GM20431 (cell line): ENCODE data around the gene WNK1.
"Not testable (repeated sequence)": the region's sequence is repeated elsewhere in the genome, so short reads cannot be mapped to it uniquely, and the experiment has no call there.

ENCODE experiments used
- in situ Hi-C: fragments of 300-500 bp; cut with MseI, MboI; formaldehyde crosslinking; loops from one replicate; pipeline ENCODE4 v1.15.0; 2020; ENCODE audit warnings: low sequenced_read_pairs; ENCODE audit not compliant: unreplicated experiment

Gene WNK1

GRCh38 chr12:751999-752694, at the start of gene WNK1:
TSS of gene WNK1 (plus strand) at chr12:752579. CDS start at chr12:753566, 987 bp downstream.
- in situ Hi-C loops: no loop called here

DNA sequence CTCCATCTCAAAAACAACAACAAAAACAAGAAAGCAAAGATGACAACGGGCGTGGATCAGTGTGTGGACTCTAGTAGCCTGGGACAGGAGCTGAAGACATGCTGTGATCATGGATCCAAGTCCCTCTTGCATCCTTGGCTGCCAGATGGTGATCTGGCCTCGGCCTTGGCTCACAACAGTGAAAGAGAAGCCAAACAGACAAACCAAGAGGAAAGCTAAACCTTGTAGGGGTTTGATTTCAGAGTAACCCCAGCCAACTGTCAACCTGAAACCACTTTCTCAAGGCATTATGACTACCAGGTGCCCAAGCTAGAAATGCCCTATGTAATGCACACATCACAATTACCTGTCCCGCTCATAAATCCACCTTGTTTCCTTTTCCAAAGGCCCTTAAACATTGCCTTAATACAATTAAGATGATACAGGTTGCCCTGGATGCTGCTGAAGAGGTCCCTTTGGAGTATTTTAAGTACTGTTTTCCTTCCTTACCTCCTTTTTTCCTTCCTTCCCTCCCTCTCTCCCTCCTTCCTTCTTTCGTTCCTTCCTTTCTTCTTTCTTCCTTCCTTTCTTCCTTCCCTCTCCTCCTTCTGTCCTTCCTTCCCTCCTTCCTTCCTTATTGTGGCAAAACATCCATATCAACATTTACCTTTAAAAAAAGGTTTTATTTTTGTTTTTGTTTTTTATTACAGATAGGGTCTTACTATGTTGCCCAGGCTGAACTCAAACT, 47.7 kb upstream of the WNK1 start:
- in situ Hi-C loops: no loop called here

DNA sequence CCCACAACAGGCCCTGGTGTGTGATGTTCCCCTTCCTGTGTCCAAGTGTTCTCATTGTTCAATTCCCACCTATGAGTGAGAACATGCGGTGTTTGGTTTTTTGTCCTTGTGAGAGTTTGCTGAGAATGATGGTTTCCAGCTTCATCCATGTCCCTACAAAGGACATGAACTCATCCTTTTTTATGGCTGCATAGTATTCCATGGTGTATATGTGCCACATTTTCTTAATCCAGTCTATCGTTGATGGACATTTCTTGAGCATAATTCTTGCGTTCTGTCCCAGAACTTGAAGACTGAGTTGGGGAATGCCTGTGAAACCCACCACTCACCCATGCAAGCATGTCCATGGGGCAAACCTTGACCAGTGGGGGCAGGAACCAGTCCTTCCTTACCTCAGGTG, 44.3 kb upstream of the WNK1 start:
- in situ Hi-C loops: not testable (repeated sequence)

DNA sequence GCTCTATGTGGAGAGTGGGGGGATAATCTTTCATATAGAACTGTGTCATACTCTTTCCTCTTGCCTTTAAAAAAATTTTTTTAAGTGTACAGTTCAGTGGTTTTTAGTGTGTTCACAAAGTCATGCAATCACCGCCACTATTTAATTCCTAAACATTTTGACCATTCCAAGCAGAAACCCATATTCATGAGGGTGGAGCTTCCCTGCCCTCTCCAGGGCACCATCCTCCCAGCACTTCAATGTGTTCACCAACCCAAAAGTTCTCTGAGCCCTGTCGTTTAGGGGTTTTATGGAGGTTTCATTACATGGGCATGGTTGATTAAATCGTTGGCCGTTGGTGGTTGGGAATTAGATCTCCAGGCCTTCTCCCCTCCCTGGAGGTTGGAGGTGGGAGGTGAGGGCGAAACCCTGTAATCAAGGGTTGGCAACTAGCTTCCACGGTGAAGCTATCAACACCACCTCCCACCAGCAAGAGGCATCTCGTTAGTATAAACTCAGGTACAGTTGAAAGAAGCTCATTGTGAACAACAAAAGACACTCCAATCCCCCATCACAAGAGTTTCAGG, 42.8 kb upstream of the WNK1 start:
- in situ Hi-C loops: no loop called here

DNA sequence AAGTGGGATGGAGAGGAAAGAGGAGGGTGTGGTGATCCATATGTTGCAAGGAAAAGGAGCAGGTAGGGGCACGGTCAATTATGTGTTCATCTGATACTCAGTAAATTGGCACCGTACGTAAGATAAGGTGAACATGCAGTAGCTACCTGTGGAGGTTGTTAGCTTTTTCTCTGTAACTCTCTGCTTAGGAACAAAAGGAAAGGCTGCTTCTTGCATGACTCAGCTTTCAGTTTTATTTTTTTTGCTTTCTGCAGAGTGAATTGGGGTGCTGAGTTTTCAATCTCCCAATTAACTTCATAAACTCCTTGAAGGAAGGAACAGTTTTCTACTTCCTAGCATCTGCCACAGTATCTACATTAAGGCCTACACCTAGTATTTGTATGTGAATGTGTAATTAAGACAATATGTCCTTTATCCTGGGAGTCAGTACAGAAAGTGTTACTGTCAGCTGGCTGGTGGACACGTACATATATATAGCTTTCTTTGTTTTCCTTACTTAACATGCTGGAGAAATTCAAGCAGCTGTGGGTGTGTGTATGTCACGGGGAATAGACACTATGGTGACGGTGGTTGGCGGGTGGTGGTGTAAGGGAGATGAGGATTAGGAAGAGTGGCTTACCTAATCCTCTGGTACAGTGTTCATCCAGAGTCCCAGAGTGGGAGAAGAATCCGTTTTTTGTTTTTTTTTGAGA, 40.1 kb upstream of the WNK1 start:
- in situ Hi-C loops: no loop called here

DNA sequence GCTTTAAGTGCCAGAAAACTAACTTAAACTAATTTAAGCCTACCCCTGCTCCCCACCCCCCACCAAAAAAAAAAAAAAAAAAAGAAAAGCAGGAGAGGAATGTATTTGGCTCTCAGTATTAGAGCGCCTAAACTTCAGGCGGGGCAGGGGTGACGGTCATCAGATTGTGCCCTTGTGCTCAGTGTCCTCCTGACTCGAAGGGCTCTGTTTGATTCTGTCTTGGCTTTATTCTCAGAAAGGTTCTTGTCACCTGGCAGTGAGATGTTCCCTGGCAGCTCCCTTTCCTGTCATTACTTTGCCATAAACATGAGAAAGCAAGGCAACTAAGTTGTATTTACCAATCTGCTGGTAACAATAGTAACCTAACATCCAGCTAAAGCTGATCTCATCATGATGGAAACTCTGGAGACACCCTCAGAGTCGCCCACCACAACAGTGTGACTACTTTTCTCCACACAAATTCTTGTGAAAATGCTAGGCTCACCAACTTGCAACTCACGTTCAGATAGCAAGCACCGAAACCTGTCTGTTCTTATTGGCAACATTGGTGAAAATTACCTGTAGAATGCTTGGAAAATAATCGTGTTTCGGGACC, 39.0 kb upstream of the WNK1 start:
- in situ Hi-C loops: no loop called here

- in situ Hi-C loops: no loop called here
Observed at GRCh38 chr12:716506-716905, 35.9 kb upstream of the WNK1 start.

DNA sequence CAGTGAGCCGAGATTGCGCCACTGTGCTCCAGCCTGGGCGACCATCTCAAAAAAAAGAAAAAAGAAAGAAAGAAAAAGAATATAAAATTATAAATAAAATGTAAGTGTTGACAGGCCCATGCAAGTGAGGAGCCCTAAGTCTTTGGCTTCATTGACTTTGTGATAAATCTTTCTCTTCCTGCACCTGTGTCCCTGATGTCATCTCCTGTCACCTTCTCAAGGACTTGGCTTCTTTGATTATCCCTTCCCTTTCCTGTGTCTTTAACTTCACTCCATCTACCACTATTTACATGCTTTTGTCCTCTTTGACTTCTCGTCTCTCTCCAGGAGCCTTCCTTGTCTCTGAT, 33.6 kb upstream of the WNK1 start:
- in situ Hi-C loops: no loop called here

DNA sequence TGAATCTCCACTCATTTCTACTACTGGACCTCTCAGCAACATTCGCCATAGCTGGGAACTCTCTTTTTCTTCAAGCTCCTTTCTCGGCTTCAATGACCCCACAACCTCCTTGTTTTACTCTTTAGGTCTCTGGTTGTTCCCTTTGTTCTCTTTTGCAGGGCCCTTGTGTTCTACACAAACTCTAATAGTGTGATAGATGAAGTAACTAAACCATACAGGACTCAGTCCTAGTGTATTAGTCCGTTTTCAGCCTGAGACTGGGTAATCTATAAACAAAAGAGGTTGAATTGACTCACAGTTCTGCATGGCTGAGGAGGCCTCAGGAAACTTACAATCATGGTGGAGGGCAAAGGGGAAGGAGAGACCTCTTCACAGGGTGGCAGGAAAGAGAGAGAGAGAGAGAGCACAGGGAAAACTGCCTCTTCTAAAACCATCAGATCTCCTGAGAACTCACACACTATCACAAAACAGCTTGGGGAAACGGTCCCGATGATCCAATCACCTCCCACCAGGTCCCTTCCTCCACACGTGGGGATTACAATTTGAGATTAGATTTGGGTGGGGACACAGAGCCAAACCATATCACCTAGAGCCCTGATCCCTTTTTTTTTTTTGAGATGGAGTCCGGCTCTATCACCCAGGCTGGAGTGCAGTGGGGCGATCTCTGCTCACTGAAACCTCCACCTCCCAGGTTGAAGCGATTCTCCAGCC, 32.0 kb upstream of the WNK1 start:
- in situ Hi-C loops: no loop called here

DNA sequence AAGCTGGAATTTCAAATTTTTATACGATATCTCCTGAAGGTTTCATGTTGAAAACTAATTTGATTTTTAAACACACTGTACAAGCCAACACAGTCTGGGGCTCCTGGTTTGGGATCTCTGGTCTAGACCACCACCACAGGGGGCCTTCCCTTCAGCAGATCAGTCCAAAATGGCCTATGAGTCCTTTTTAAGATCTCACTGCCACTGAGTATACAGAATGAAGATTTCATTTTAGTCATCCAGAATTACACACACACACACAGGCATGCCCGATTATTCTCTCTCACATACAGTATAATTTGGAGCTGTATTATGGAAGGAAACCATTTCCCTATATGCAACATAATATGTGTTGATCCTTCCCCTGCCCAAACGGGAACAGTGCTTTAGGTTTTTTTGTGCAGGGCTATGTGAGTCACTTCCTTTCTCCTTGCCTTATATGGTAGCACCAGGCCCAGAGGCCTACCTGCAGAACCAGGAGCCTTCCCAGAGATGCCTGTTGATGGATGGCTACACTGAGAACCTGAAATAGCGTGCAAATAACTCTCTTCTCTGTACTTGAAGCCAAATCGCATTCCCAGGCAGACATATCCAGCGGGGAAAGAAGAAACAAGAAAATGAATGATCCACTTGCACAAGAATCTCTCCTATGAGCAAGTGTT, 28.1 kb upstream of the WNK1 start:
- in situ Hi-C loops: no loop called here

DNA sequence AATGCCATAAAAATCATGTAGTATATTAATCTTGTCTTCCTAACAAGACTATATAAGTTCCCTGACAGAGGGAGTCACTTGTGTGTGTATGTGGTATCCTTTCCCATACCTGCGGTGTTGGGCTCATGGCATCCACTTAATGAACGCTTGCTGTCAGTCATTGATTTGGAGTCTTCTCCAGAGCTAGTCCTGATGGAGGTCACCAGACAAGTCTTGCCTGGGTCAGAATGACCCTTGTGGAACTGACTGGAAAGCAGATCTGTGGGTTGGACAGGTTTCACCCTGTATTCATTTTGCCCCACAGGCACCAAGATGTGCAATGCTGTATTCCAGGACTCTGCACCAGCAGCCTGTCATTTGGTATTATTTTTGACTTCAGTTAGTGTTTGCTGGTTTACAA, 27.3 kb upstream of the WNK1 start:
- in situ Hi-C loops: no loop called here

DNA sequence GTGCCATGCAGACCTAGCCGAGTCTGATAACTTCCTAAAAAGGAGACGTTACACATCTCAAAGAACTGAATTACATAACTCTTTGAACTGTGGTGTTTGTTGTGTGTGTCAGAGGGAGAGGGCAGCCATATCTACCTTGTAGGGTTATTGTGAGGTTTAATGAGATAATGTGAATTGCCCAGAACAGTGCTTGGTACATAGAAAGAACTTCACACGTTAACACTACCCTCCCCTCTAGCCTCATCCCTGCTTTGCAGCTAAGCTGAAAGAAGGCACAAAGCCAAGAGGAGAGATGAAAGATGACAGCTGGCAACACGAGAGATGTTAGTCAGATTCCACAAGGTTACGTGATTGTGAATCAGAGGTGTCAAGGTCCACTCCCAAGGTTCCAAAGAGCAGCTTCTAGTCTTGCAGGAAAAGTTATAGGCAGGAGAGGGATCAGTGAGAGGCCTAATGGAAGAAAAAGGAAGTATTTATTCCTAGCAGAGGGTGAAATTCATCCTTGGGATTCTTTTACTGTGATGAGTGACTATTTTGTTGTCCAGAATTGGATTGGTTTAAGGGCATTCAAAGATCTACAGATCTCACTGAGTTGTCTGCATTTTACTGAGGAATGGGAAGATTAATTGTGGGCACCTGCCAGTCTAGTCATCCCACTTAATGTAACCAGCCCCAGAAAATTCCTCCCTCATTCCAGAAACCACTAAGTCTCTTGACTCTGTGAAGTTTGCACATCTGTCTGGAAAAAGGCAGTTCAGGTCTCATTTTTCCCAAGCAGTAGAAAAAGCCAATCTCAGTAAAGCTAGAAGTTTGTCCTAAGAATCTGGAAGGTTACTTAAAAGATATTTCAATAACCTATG, 25.9 kb upstream of the WNK1 start:
- in situ Hi-C loops: no loop called here

GRCh38 chr12:727321-727720, 25.1 kb upstream of the WNK1 start:
- in situ Hi-C loops: no loop called here

GRCh38 chr12:728781-729180, 23.6 kb upstream of the WNK1 start:
- in situ Hi-C loops: no loop called here

DNA sequence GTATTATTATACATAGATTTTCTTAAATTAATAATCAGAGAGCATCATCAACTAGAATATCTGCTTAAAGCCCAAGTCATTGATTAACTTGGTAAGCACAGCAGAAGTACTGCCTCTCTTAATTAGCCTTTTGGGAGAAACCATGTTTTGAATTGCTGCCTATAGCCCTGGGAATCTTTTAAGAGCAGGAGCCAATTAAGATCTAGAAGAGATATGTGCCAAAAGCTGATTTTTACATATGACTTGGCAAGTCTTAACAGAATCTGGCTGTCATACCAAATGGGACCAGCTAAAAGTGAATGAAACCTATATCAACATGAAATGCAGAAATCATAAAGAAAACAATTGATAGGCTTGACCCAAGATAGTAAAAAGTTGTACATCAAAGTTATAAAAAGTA, 23.2 kb upstream of the WNK1 start:
- in situ Hi-C loops: no loop called here

DNA sequence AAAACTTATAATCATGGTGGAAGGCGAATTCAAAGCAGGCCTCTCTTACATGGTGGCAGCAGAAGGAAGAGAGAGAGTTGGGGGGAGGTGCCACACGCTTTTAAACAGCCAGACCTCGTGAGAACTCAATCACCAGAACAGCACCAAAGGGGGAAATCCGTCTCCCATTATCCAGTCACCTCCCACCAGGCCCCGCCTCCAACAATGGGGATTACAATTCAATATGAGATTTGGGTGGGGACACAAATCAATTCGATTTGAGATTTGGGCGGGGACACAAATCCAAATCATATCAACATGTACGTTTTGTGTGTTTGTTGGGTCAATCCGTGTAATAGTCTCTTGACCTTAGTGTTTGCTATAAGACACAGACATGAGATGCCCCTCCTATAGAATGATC, 21.8 kb upstream of the WNK1 start:
- in situ Hi-C loops: no loop called here

DNA sequence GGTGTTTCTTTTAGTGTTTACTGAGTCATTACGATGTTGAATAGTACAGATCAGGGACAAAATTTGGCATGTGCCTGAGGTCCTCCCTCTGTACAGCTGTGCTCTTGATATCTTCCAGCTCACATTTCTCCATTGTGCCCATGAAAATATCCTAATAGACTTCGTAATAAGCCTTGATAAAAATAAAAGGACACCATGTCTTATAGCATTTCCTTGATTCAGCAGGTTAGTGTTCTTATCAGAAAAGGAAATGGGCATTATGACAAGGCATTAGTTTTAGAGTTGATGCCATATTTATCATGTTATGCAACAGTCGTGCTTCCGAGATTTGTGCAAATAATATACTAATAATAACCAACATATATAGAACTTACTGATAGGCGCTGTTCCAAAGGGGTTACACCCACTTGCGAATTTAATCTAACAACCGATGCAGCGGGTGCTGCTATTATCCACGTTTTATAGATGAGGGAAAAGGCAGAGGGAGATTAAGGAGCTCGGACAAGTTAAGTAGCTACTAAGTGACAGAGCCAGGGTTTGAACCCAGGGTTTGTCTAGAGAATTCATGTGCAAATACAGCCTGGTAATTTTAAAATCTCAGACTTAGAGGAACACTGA, 15.1 kb upstream of the WNK1 start:
- in situ Hi-C loops: no loop called here

- in situ Hi-C loops: no loop called here
Observed at GRCh38 chr12:738712-739111, 13.7 kb upstream of the WNK1 start.
